Stimulated activated memory B cell treated with anti-CD40 and anti-IgM and Interleukin-4, amounts not matched to agents 10 μg/mL and 1 μg/mL and 100 μg/mL, for 72 hours (primary cell): ENCODE measurements around the gene LTB4R2.
"Not testable (repeated sequence)": the region's sequence is repeated elsewhere in the genome, so short reads cannot be mapped to it uniquely, and the experiment has no call there.

Experiments
- ATAC-seq: fragments of 150-1000 bp; cut with Tn5 transposase; 2 replicates; pipeline ENCODE4 v1.10.0; 2021
- H3K27ac Mint-ChIP-seq: one replicate; pipeline ENCODE4 v1.8.0; 2022; ENCODE audit warnings: mild to moderate bottlenecking, mixed read lengths
- H3K27me3 Mint-ChIP-seq: one replicate; pipeline ENCODE4 v1.8.0; 2022; ENCODE audit warnings: mixed read lengths
- H3K36me3 Mint-ChIP-seq: one replicate; pipeline ENCODE4 v1.8.0; 2022; ENCODE audit warnings: mixed read lengths
- H3K4me1 Mint-ChIP-seq: one replicate; pipeline ENCODE4 v1.8.0; 2022; ENCODE audit warnings: mixed read lengths
- H3K4me3 Mint-ChIP-seq: one replicate; pipeline ENCODE4 v1.8.0; 2022; ENCODE audit warnings: mild to moderate bottlenecking, moderate library complexity, mixed read lengths
- H3K9me3 Mint-ChIP-seq: one replicate; pipeline ENCODE4 v1.8.0; 2022; ENCODE audit warnings: mixed read lengths

The LTB4R2 gene

GRCh38 chr14:24317141-24317928 lies 7.4 kb downstream of the LTB4R2 start:
- Mint-ChIP-seq H3K27ac (no peak overlapping the region), H3K9me3 (no peaks in the 10 kb centered on the region)
- ATAC-seq, result no peak

GRCh38 chr14:24321212-24321975 lies 11.5 kb downstream of the LTB4R2 start:
- Mint-ChIP-seq H3K9me3 (no peaks in the 10 kb centered on the region), H3K4me1 (no peaks in the 10 kb centered on the region), H3K4me3 (no peak overlapping the region), H3K36me3 (no peaks in the 10 kb centered on the region), H3K27me3 (peaks cover 30% of the 10 kb centered on the region), H3K27ac (no peak overlapping the region)
- no peak for ATAC-seq

More at GRCh38 chr14:24317141-24317928, 7.4 kb downstream of the LTB4R2 start:
- H3K4me1 Mint-ChIP-seq, result peaks cover 20% of the 10 kb centered on the region
- H3K36me3 Mint-ChIP-seq, result peaks cover 4% of the 10 kb centered on the region
- no peak overlapping the region for H3K4me3 Mint-ChIP-seq
- peaks cover 24% of the 10 kb centered on the region for H3K27me3 Mint-ChIP-seq

- no peak overlapping the region for H3K27ac Mint-ChIP-seq
Measured at GRCh38 chr14:24322672-24323071, 12.7 kb downstream of the LTB4R2 start.

GRCh38 chr14:24323341-24323740 lies 13.4 kb downstream of the LTB4R2 start:
- peaks cover 6% of the 10 kb centered on the region for H3K4me1 Mint-ChIP-seq
- no peak overlapping the region for H3K27ac Mint-ChIP-seq
- no peaks in the 10 kb centered on the region for H3K36me3 Mint-ChIP-seq
- ATAC-seq, result no peak
- no peak overlapping the region for H3K4me3 Mint-ChIP-seq
- H3K27me3 Mint-ChIP-seq, result peaks cover 31% of the 10 kb centered on the region
- H3K9me3 Mint-ChIP-seq, result no peaks in the 10 kb centered on the region

More at GRCh38 chr14:24322672-24323071, 12.7 kb downstream of the LTB4R2 start:
- no peaks in the 10 kb centered on the region for H3K36me3 Mint-ChIP-seq
- H3K9me3 Mint-ChIP-seq, result no peaks in the 10 kb centered on the region
- peaks cover 30% of the 10 kb centered on the region for H3K27me3 Mint-ChIP-seq
- H3K4me3 Mint-ChIP-seq, result no peak overlapping the region
- no peak for ATAC-seq
- H3K4me1 Mint-ChIP-seq, result peaks cover 4% of the 10 kb centered on the region

DNA sequence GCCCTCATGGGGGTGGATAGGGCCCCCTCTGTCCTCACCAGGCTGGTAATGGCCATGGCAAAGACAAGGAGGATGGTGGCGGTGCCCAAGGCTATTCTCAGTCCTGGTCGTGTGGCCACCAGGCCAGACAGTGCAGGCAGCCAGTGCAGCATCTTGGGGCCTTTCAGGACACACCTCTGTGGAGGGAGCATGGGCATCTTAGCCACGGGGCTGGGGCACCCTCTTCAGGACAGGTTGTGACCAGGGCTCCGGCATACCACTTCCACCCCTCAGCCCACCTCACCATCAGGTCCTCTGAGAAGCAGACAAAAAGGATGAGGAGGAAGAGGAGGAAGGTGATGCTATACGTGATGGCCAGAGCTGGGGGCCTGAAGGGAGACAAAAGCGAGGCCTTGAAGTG lies 14.1 kb downstream of the LTB4R2 start:
- H3K4me1 Mint-ChIP-seq, result peaks cover 11% of the 10 kb centered on the region
- peaks cover 31% of the 10 kb centered on the region for H3K27me3 Mint-ChIP-seq
- ATAC-seq, result no peak
- H3K4me3 Mint-ChIP-seq, result no peak overlapping the region
- no peaks in the 10 kb centered on the region for H3K9me3 Mint-ChIP-seq
- H3K27ac Mint-ChIP-seq, result no peak overlapping the region
- H3K36me3 Mint-ChIP-seq, result no peaks in the 10 kb centered on the region

GRCh38 chr14:24325041-24325530 lies 15.1 kb downstream of the LTB4R2 start:
- H3K27me3 Mint-ChIP-seq, result peaks cover 20% of the 10 kb centered on the region
- no peaks in the 10 kb centered on the region for H3K36me3 Mint-ChIP-seq
- H3K4me3 Mint-ChIP-seq, result no peak overlapping the region
- ATAC-seq, result no peak
- H3K27ac Mint-ChIP-seq, result no peak overlapping the region
- no peaks in the 10 kb centered on the region for H3K9me3 Mint-ChIP-seq
- H3K4me1 Mint-ChIP-seq, result peaks cover 20% of the 10 kb centered on the region

GRCh38 chr14:24325963-24326362 lies 16.0 kb downstream of the LTB4R2 start:
- no peaks in the 10 kb centered on the region for H3K9me3 Mint-ChIP-seq
- H3K27ac Mint-ChIP-seq, result no peak overlapping the region
- H3K27me3 Mint-ChIP-seq, result peaks cover 15% of the 10 kb centered on the region
- H3K4me1 Mint-ChIP-seq, result peaks cover 20% of the 10 kb centered on the region
- no peak overlapping the region for H3K4me3 Mint-ChIP-seq
- H3K36me3 Mint-ChIP-seq, result no peaks in the 10 kb centered on the region
- ATAC-seq, result no peak

DNA sequence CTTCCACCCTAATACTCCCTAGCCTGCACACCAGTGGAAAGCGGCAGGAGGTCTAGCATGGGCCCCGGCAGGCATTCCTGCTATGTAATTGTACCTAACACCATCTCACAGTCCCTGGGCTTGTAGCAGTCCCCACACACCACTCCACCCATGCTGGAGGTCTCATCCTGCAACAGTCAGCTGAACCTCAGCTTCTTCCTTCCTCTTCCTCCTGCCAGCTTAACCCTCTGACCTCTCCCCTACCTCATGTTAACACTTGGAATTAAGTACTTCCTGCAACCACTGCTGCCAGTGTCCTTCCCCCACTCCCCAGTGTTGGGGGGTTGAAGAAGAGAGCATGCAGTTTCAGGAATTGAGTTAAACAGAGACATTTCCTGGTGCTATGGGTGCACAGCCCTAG lies 17.4 kb downstream of the LTB4R2 start:
- H3K4me3 Mint-ChIP-seq, result no peak overlapping the region
- H3K4me1 Mint-ChIP-seq, result peaks cover 30% of the 10 kb centered on the region
- no peaks in the 10 kb centered on the region for H3K36me3 Mint-ChIP-seq

GRCh38 chr14:24327914-24328313 lies 18.0 kb downstream of the LTB4R2 start:
- Mint-ChIP-seq H3K4me1 (peaks cover 36% of the 10 kb centered on the region), H3K27me3 (peaks cover 18% of the 10 kb centered on the region)
- not testable (repeated sequence) for ATAC-seq, H3K9me3 Mint-ChIP-seq, H3K27ac Mint-ChIP-seq, H3K4me3 Mint-ChIP-seq, H3K36me3 Mint-ChIP-seq

More for the DNA sequence above, 17.4 kb downstream of the LTB4R2 start:
- no peak for ATAC-seq
- Mint-ChIP-seq H3K27me3 (peaks cover 18% of the 10 kb centered on the region), H3K27ac (no peak overlapping the region), H3K9me3 (no peaks in the 10 kb centered on the region)

DNA sequence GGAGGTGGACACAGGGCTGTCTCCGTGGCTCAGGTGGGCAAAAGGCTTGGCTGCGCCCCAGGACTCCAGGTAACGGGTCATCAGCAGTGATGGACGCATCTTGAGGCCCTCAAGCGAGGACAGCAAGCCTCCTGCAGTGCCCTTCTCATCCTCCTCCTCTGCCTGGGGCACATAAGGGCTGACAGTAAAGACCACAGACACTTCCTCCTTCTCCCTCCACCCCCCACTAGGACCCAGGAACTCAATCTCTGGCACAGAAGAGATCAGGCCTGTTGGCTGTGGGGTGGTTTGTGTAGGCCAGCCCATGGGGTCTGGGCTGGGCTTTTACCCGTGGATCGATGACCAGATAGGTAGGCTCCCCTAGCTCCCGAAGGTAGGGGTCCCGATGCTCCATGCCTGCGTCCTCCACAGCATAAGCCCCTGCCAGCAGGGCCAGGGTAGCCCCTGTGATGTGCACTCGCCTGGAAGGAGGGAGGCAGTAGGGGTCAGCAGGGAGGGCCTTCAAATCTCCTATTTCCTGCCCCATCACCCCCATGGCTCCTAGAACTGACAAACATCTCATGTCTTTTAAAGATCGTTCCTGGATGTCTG lies 19.2 kb downstream of the LTB4R2 start:
- Mint-ChIP-seq H3K36me3 (no peaks in the 10 kb centered on the region), H3K4me1 (peaks cover 47% of the 10 kb centered on the region), H3K27me3 (peaks cover 30% of the 10 kb centered on the region), H3K4me3 (no peak overlapping the region), H3K9me3 (no peaks in the 10 kb centered on the region), H3K27ac (no peak overlapping the region)
- ATAC-seq, result no peak

- Mint-ChIP-seq H3K27me3 (peaks cover 36% of the 10 kb centered on the region), H3K36me3 (no peaks in the 10 kb centered on the region), H3K4me3 (no peak overlapping the region), H3K27ac (no peak overlapping the region), H3K4me1 (peaks cover 53% of the 10 kb centered on the region), H3K9me3 (no peaks in the 10 kb centered on the region)
- no peak for ATAC-seq
Measured at GRCh38 chr14:24329736-24330135, 19.8 kb downstream of the LTB4R2 start.

DNA sequence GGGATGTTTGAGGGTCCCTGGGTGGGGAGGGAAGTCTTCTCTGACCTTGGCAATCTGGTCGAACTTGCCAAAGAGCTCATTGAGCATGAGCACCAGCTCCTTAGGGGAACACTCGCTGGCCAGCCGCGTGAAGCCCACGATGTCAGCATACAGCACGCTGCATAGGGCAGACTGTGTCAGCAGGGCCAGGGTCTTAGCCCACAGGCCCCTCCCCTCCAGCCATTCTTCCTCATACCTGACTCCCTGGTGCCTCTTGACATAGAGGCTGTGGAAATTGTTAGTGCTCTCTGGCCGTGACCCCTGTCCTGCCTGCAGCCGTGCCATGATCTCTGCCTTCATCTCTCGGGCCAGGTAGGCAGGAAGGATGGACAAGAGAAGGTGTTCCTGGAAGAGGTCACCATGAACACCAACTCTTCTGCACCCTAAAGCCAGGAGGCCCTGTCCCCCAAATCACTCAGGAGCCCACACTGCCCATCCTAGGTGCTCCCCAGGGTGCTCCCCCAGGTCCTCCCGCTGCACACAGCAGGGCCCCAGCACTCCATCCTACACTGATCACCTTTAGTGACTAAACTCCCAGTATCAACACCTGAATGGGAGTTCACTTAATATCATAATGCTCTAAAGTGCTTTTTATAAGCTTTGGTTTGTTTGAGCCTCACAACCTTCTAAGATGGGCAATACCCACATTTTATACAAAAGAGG lies 21.2 kb downstream of the LTB4R2 start:
- ATAC-seq, result no peak
- no peak overlapping the region for H3K4me3 Mint-ChIP-seq
- no peak overlapping the region for H3K27ac Mint-ChIP-seq
- H3K4me1 Mint-ChIP-seq, result peaks cover 60% of the 10 kb centered on the region
- peaks cover 44% of the 10 kb centered on the region for H3K27me3 Mint-ChIP-seq
- H3K9me3 Mint-ChIP-seq, result no peaks in the 10 kb centered on the region
- peaks cover 9% of the 10 kb centered on the region for H3K36me3 Mint-ChIP-seq

DNA sequence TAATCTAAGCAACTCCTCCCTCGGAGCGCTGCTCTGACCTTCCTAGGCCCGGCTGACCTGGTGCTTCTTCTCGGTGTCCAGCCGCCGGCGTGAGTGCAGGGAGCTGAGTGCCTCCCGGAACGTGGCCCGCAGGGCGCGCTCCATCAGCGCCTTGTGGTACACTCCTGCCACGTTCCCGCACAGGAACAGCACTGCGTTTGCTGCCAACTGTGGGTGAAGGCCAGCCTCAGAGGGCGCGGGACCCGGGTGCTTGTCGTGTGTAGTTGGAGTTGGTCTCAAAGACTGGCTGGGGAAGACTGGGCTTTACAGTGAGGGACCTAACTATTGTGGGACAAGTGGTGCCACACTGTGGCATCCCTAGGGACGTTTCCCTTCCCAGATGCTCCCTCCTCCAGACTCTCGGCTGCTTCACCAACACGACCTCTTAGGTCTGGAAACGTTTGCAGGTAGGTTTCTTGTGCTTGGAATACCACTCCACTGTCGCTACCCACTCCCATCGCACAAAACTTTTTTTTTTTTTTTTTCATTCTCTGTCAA lies 21.9 kb downstream of the LTB4R2 start:
- H3K36me3 Mint-ChIP-seq, result peaks cover 15% of the 10 kb centered on the region
- ATAC-seq, result no peak
- no peaks in the 10 kb centered on the region for H3K9me3 Mint-ChIP-seq
- H3K27ac Mint-ChIP-seq, result peak overlapping the region; percentile 75
- peaks cover 44% of the 10 kb centered on the region for H3K27me3 Mint-ChIP-seq
- peak overlapping the region; percentile 84 for H3K4me3 Mint-ChIP-seq
- H3K4me1 Mint-ChIP-seq, result peaks cover 60% of the 10 kb centered on the region

DNA sequence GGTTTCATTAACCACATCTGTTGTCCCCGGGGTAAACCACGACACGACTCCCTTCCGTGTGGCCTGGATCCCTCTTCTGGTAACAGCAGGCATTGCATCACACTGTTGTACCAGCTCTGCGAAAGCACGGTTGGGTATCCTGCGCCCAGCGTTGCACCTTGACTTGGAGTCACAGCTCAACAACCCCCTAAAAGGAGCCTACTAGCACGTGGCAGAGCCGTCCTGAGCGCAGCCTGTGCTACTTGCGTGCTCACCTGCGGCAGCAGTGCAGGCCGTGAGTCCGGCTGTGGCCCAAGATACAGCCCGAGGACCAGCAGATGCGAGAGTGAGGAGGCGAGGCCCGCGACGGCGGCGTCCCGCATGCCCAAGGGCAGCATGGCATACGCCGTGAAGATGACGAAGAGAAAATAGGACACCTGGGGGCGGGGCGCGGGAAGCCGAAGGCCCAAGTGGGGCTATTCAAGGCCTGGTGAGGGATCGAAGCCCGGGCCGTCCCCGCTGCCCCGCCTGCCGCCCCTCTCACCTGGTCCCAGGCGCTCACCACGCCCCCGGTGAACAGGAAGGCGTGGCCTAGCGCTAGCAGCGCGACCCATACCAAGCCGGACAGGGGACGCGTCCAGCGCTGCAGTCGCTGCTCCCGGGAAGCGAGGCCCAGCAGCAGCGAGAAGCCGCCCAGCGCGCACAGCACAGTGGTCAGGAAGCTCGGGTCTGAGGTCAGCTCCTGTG lies 22.5 kb downstream of the LTB4R2 start:
- H3K36me3 Mint-ChIP-seq, result peaks cover 22% of the 10 kb centered on the region
- H3K27ac Mint-ChIP-seq, result peak overlapping the region; percentile 75
- peaks cover 58% of the 10 kb centered on the region for H3K4me1 Mint-ChIP-seq
- peaks cover 44% of the 10 kb centered on the region for H3K27me3 Mint-ChIP-seq
- peak; percentile 93 for ATAC-seq
- no peaks in the 10 kb centered on the region for H3K9me3 Mint-ChIP-seq
- peak overlapping the region; percentile 84 for H3K4me3 Mint-ChIP-seq
